Effector CD4-positive, alpha-beta T cell (primary cell): ENCODE measurements around the gene MBLAC1.

Source experiments
- DNase-seq: peaks from one replicate; pipeline ENCODE4 v3.0.0-alpha.2; 2020

The MBLAC1 gene

DNA sequence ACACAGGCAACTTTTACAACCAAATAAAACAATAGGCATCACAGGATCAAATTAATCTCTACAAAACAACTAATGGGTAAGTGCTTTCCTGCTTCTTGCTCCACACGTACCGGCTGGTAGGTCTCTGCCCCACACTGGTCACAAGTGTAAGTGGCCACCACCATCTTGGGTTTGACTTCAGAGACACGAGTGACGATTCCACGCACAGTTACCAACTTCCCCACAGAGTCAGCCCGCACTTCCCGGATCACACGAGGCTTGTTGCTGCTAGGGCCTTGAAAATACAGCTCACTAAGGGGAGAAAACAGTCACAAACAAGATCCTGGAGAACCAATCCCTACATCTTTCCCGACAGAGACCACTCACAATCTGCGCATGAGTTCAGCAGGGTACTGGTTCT lies 27.9 kb upstream of the MBLAC1 start:
- no peak for DNase-seq

GRCh38 chr7:100099452-100099851 lies 27.3 kb upstream of the MBLAC1 start:
- DNase-seq, result no peak

- peak; percentile 77 for DNase-seq
These were observed 26.2 kb upstream of the MBLAC1 start for GRCh38 chr7:100100420-100101015.

- DNase-seq, result peak; percentile 95
These were observed 25.5 kb upstream of the MBLAC1 start, which contains the start of the genes AP4M1 and MCM7 for GRCh38 chr7:100101016-100101862. Gene AP4M1, plus strand, starts transcription at chr7:100101643. Its CDS starts 72 bp downstream, at chr7:100101715. Gene MCM7, minus strand, starts transcription at chr7:100101397. Its CDS starts 103 bp downstream, at chr7:100101294.

DNA sequence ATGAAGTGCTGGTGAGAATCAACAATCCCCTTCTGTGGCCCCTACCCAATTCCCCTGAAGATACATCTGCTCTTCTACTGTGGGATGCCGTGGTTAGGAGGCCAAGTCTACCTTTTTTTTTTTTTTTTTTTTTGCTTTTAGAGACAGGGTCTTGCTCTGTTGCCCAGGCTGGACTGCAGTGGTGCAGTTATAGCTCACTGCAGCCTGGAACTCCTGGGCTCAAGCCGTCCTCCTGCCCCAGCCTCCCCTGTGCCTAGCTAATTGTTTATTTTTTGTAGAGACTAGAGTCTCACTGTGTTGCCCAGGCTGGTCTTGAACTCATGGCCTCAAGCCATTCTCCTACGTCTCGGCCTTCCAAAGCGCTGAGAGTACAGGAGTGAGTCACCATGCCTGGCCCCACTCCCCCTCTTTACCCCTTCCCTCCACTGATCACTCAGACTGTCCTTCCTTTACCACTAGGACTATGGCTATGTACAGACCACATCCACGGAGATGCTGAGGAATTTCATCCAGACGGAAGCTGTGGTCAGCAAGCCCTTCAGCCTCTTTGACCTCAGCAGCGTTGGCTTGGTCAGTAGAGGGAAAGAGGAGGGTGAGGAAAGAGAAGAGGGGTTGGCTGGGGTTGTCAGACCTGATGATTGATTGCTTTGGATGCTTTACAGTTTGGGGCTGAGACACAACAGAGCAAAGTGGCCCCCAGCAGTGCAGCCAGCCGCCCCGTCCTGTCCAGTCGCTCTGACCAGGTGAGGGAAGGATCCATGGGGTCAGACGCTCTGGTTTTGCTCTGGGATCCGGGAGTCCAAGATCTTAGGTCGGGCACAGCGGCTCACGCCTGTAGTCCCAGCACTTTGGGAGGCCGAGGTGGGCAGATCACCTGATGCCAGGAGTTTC lies 23.6 kb upstream of the MBLAC1 start:
- DNase-seq, result no peak

DNA sequence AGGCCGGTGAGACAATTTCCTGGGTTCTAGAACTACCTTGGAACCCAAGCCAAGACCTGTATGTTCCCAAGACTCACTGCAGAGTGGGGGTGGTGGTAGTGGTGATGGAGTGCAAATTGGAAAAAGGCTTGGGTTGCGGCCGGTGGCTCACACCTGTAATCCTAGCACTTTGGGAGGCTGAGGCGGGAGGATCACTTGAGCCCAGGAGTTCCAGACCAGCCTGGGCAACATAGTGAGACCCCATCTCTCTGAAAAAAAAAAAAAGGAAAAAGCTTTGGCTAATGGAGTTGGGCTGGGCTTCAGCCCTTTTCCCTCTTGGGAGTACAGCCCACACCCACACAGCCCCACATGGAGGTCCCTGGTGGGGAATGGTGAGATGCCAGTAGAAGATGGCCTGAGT lies 21.2 kb upstream of the MBLAC1 start:
- no peak for DNase-seq

DNA sequence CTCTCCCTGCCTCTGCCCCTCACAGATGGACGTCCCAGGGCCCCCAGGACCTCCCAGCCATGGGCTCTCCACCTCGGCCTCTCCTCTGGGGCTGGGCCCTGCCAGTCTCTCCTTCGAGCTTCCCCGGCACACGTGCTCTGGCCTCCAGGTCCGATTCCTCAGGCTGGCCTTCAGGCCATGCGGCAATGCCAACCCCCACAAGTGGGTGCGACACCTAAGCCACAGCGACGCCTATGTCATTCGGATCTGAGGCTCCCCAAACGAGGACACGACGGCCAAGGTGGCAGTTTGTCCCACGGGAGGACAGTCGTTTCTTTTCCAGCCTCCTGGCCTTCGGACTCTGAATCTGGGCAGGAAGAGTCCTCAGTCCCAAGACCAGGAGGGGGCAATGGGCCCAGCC lies 20.1 kb upstream of the MBLAC1 start:
- no peak for DNase-seq

- no peak for DNase-seq
These were observed 19.5 kb upstream of the MBLAC1 start for GRCh38 chr7:100107125-100107737.

DNA sequence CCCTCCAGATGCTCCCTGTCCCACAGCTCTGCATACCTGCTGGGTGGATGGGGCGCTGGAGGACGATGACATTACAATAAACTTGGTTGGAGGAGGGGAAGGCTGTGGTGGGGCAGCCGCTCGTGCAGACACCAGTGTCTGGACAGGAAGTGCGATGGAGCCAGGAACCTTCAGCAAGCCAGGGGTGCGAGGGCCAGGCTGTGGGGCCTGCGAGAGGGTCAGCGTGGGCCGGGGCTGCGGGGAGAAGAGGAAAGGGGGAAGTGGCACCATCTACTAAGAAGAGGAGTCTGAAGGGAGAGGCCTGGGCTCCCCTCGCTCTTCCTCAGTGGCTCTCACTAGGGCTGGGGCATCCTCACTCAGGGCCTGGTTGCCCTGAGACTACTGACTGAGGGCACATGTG lies 18.9 kb upstream of the MBLAC1 start:
- no peak for DNase-seq

- no peak for DNase-seq
These were observed 17.1 kb upstream of the MBLAC1 start for GRCh38 chr7:100109521-100110163.

DNA sequence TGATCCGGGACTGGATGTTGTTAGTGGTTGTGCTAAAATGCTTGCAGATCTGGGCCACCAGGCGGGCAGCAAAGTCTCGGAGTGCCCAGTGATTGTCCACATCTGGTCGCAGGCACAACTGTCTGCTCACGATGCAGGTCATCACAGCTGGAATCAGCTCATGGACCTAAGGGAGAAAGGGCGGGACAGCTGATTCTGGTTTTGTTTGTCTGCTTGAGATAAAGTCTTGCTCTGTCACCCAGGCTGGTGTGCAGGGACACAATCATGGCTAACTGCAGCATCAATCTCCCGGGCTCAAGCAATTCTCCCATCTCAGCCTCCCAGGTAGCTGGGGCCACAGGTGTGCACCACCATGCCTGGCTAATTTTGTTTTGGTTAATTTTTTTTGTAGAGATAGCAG lies 15.6 kb upstream of the MBLAC1 start:
- no peak for DNase-seq

DNA sequence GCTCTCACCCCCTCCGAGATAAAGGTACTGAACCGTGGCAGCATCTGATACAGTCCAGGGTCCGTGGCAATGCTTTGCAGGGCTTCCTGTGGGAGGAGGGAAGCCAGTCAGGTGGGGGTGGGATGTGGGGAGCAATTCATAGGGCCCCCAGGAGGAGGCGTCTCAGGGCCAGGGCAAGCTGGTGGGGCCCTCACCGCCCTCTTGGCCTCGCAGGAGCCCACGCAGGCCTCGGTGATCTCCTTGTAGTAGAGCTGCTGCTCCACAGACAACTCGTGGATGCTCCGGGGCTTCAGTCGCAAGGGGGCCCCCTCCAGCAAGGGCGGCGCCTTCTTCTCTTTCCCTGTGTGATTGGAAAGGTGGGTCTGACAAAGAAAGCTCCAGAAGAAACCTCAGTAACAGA lies 14.9 kb upstream of the MBLAC1 start:
- DNase-seq, result no peak

GRCh38 chr7:100115026-100115425 lies 11.7 kb upstream of the MBLAC1 start:
- no peak for DNase-seq

GRCh38 chr7:100118388-100119071 lies 8.2 kb upstream of the MBLAC1 start:
- no peak for DNase-seq

GRCh38 chr7:100119072-100119969 lies 7.4 kb upstream of the MBLAC1 start, which contains the start of the genes CNPY4 and TAF6:
Gene CNPY4, plus strand, starts transcription at chr7:100119634. Its CDS starts 111 bp downstream, at chr7:100119745.
Gene TAF6, minus strand, starts transcription at chr7:100119358. Its CDS starts 5,149 bp downstream, at chr7:100114209.
- peak; percentile 95 for DNase-seq

DNA sequence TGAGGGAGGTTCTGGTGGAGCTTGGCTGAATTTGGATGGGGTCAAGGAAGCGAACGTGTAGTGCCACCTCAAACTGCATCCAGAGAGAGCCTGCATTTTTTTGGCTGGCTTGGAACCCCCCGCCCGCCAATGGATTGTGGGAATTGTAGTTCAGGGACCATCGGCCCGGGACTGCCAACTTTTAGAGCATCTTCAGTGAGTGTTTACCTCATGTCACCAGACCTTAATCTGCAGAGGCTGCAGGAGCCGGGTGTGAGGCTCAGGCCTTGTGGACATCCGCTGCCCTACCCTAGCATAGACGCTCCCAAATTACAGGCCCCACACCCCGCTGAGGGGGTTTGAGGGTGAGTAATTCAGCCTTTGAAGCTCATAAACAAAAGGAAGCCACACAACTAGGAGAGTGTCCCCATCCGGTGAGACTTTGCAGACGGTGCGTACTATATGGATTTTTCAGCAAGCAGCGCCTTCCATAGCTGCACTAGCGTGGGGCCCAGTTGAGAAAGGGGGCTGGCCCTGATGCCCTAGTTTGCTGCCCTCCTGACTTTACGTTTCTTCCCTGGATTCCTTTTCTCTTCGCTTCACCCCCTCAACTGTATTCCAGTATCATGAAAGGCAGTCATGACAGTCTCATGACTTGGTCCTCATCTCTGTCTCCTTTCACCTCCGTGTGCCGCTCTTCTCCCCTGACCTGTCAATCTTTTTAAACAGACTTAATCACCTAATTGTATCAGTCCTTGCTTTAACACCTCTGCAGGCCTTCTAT lies 6.6 kb upstream of the MBLAC1 start:
- peak; percentile 63 for DNase-seq

DNA sequence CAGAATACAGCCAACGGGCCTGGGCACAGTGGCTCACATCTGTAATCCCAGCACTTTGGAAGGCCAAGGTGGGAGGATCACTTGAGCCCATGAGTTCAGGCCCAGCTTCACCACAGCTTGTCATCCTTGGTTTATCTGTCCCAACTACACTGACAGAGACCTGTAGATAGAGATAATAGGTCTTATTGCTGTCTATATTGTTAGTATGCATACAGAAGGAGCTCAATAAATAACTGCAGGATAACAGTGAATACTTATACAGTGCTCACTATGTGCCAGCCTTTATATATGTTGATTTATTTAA lies 6.1 kb upstream of the MBLAC1 start:
- no peak for DNase-seq

- no peak for DNase-seq
These were observed 4.7 kb upstream of the MBLAC1 start for GRCh38 chr7:100122067-100122466.

DNA sequence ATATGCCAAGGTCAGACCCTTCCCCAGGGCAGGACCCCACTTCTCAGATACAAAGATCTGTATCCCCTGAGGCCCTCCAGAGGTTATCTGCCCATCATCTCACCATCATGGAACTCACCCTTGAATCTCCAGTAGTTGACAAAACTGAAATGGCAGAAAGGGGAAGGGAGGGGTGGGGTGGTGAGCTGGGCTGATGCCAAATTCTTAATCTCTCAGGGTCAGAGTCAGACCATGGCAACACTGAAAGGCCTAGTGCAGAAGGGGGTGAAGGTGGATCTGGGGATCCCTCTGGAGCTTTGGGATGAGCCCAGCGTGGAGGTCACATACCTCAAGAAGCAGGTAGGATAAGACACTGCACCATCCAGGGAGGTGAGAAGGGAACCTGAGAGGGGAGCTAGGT lies 4.2 kb upstream of the MBLAC1 start:
- no peak for DNase-seq
